CD14-positive monocyte (primary cell): ENCODE measurements around the gene TGM4. TPM values are rescaled to one million over a fixed set of nuclear protein-coding genes. Genes with fewer than 3 reads are reported as not detected.

Experiments
- DNase-seq, 3 donors: peaks; one replicate each; pipeline ENCODE4 v3.0.0-alpha.2; 2011 to 2022
- H2AFZ ChIP-seq: 2 replicates; pipeline ENCODE4 v1.6.0; 2012; ENCODE audit warnings: mild to moderate bottlenecking, low read depth, low read length, inconsistent platforms; ENCODE audit not compliant: insufficient read depth, poor library complexity, severe bottlenecking
- H3K27ac ChIP-seq, 2 donors: 1 replicate in 1 of 2; 2 replicates in 1 of 2; pipeline ENCODE4 v1.5.1; 2012 to 2013; ENCODE audit warnings: low read length in 2 of 2, control low read depth in 1 of 2, inconsistent platforms in 1 of 2, low read depth in 1 of 2, mild to moderate bottlenecking in 1 of 2
- H3K27me3 ChIP-seq, 2 donors: one replicate each; pipeline versions ENCODE4 v1.6.0 to v1.6.1; 2011 to 2013; ENCODE audit warnings: low read length in 2 of 2; ENCODE audit not compliant: control insufficient read depth in 2 of 2, insufficient read depth in 2 of 2
- H3K36me3 ChIP-seq, 2 donors: replicated peaks in 1 of 2; 1 replicate in 1 of 2; 2 replicates in 1 of 2; pipeline versions ENCODE4 v1.5.1 to v1.6.1; 2012 to 2013; ENCODE audit warnings: low read length in 2 of 2, control low read depth in 1 of 2, inconsistent platforms in 1 of 2, mild to moderate bottlenecking in 1 of 2; ENCODE audit not compliant: insufficient read depth in 2 of 2, control insufficient read depth in 1 of 2
- H3K4me1 ChIP-seq, 2 donors: 1 replicate in 1 of 2; 2 replicates in 1 of 2; pipeline versions ENCODE4 v1.5.1 to v1.6.1; 2012 to 2013; ENCODE audit warnings: low read length in 2 of 2, control low read depth in 1 of 2, inconsistent platforms in 1 of 2, mild to moderate bottlenecking in 1 of 2, moderate library complexity in 1 of 2; ENCODE audit not compliant: insufficient read depth in 2 of 2, control insufficient read depth in 1 of 2
- H3K4me2 ChIP-seq: replicated peaks from 2 replicates; pipeline ENCODE3; 2012; ENCODE audit warnings: low read length, moderate library complexity, mild to moderate bottlenecking; ENCODE audit not compliant: poor library complexity, severe bottlenecking; ENCODE audit errors: extremely low read depth
- H3K4me3 ChIP-seq, 3 experiments: fragments of 200-600 bp in 1 of 3; sonication (generic) in 1 of 3; replicated peaks in 1 of 3; 1 replicate in 2 of 3; 2 replicates in 1 of 3; pipeline ENCODE4 v1.5.1; 2011 to 2013; ENCODE audit warnings: low read length in 3 of 3, mild to moderate bottlenecking in 3 of 3, control low read depth in 2 of 3, low read depth in 2 of 3, inconsistent platforms in 1 of 3, moderate library complexity in 1 of 3
- H3K79me2 ChIP-seq: 2 replicates; pipeline ENCODE4 v1.6.0; 2012; ENCODE audit warnings: mild to moderate bottlenecking, control low read depth, inconsistent platforms, low read length, moderate library complexity; ENCODE audit not compliant: insufficient read depth
- H3K9ac ChIP-seq: 2 replicates; pipeline ENCODE4 v1.6.0; 2017; ENCODE audit warnings: low read length, mild to moderate bottlenecking; ENCODE audit not compliant: insufficient read depth, poor library complexity, severe bottlenecking
- H3K9me3 ChIP-seq, 2 donors: replicated peaks in 1 of 2; 1 replicate in 1 of 2; 2 replicates in 1 of 2; pipeline versions ENCODE4 v1.5.1 to v1.6.1; 2012 to 2013; ENCODE audit warnings: low read length in 2 of 2, control low read depth in 1 of 2; ENCODE audit not compliant: control insufficient read depth in 1 of 2, insufficient read depth in 1 of 2
- H4K20me1 ChIP-seq: 2 replicates; pipeline ENCODE4 v1.6.0; 2012; ENCODE audit warnings: mild to moderate bottlenecking, low read length, control low read depth, moderate library complexity; ENCODE audit not compliant: insufficient read depth
- H3K27ac Mint-ChIP-seq, 7 donors: one replicate each; pipeline ENCODE4 v1.8.0; 2020; ENCODE audit warnings: mild to moderate bottlenecking in 7 of 7, mixed read lengths in 7 of 7, moderate library complexity in 6 of 7, inconsistent platforms in 2 of 7
- H3K27me3 Mint-ChIP-seq, 3 donors: one replicate each; pipeline ENCODE4 v1.8.0; 2021 to 2022; ENCODE audit warnings: low read depth in 3 of 3, mild to moderate bottlenecking in 3 of 3, mixed read lengths in 3 of 3, moderate library complexity in 3 of 3, inconsistent platforms in 1 of 3
- H3K36me3 Mint-ChIP-seq, 2 donors: one replicate each; pipeline ENCODE4 v1.8.0; 2020; ENCODE audit warnings: mixed read lengths in 2 of 2, inconsistent platforms in 1 of 2, mild to moderate bottlenecking in 1 of 2
- H3K4me1 Mint-ChIP-seq: one replicate; pipeline ENCODE4 v1.8.0; 2020; ENCODE audit warnings: mild to moderate bottlenecking, mixed read lengths
- H3K4me3 Mint-ChIP-seq, 2 donors: one replicate each; pipeline ENCODE4 v1.8.0; 2020; ENCODE audit warnings: mild to moderate bottlenecking in 2 of 2, mixed read lengths in 2 of 2, moderate library complexity in 1 of 2
- H3K9me3 Mint-ChIP-seq, 7 donors: one replicate each; pipeline ENCODE4 v1.8.0; 2020 to 2022; ENCODE audit warnings: mixed read lengths in 7 of 7, mild to moderate bottlenecking in 6 of 7, moderate library complexity in 6 of 7, inconsistent platforms in 2 of 7
- WGBS: methylation state at CpG from one replicate; pipeline ENCODE4 v1.1.5; 2013; ENCODE audit warnings: missing lambda C conversion rate; ENCODE audit not compliant: insufficient coverage; 5-methylcytosine and 5-hydroxymethylcytosine counted together
- intact Hi-C, 2 donors: fragments of 100-400 bp; cut with micrococcal nuclease; formaldehyde crosslinking; loops; one replicate each; pipeline versions ENCODE4 v1.15.0 to v1.15.1; 2023
- polyA plus RNA-seq, 3 donors: library from polyadenylated mRNA; depleted of rRNA in 1 of 3; unstranded in 2 of 3; stranded (reverse) in 1 of 3; fragments of 300-500 nt in 2 of 3; fragments of >200 nt in 1 of 3; fragmentation: Illumina TruSeq in 2 of 3; gene quantifications; 1 replicate in 2 of 3; 2 replicates in 1 of 3; pipeline ENCODE4 v1.2.3, GENCODE V29; 2012 to 2021
- TF ChIP-seq, protein P1 (sequence below): fragments of 200-600 bp; IDR thresholded peaks from one replicate; pipeline ENCODE4 v1.8.0; 2022; ENCODE audit warnings: antibody characterized with exemption, mild to moderate bottlenecking

TGM4 gene
- polyA plus RNA-seq, 3 donors = 0.04 TPM; not detected in 2

DNA sequence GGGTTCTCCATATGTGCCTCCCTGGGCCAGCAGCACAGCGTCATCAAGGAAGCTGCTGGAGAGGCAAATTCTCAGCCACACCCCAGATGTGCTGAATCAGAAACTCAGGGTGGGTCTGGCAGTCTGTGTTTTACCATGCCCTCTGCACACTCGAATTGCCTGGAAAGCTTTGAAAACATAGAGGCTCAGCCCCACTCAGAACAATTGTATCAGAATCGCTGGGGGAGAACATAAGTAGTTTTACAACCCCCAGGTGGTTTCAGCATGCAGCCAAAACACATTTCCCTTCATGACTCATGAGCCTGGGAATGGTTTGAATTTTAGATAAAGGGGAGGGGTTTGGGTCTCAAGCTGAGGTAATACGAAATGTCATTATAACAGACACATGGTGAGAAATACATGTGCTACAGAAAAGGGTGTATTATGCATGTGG, 9.6 kb downstream of the TGM4 start:
- H3K4me3 Mint-ChIP-seq = no peak overlapping the region
- no peaks in the 10 kb centered on the region for H3K9me3 ChIP-seq
- TF ChIP-seq, protein P1, sequence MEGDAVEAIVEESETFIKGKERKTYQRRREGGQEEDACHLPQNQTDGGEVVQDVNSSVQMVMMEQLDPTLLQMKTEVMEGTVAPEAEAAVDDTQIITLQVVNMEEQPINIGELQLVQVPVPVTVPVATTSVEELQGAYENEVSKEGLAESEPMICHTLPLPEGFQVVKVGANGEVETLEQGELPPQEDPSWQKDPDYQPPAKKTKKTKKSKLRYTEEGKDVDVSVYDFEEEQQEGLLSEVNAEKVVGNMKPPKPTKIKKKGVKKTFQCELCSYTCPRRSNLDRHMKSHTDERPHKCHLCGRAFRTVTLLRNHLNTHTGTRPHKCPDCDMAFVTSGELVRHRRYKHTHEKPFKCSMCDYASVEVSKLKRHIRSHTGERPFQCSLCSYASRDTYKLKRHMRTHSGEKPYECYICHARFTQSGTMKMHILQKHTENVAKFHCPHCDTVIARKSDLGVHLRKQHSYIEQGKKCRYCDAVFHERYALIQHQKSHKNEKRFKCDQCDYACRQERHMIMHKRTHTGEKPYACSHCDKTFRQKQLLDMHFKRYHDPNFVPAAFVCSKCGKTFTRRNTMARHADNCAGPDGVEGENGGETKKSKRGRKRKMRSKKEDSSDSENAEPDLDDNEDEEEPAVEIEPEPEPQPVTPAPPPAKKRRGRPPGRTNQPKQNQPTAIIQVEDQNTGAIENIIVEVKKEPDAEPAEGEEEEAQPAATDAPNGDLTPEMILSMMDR = no peak
- H3K27me3 Mint-ChIP-seq = peaks cover 2 to 7% (median 6%) of the 10 kb centered on the region in 3 donors
- H3K4me1 ChIP-seq = no peaks in the 10 kb centered on the region
- no peak overlapping the region for H3K27ac ChIP-seq
- H3K4me3 ChIP-seq = no peak overlapping the region
- no peak overlapping the region for H3K9ac ChIP-seq
- no peaks in the 10 kb centered on the region for H3K36me3 ChIP-seq
- no peaks in the 10 kb centered on the region for H3K27me3 ChIP-seq
- no peaks in the 10 kb centered on the region for H3K36me3 Mint-ChIP-seq
- no peak overlapping the region for H3K4me2 ChIP-seq
- peaks cover 0 to 13% (median 4%) of the 10 kb centered on the region in 7 donors for H3K9me3 Mint-ChIP-seq
- WGBS = 76% methylated on average over 2 of the region's 4 CpGs
- no peaks in the 10 kb centered on the region for H4K20me1 ChIP-seq
- H3K4me1 Mint-ChIP-seq = no peaks in the 10 kb centered on the region
- no peak overlapping the region for H2AFZ ChIP-seq
- intact Hi-C loops = no loop called here
- H3K27ac Mint-ChIP-seq = no peak overlapping the region
- no peaks in the 10 kb centered on the region for H3K79me2 ChIP-seq
- no peak for DNase-seq

DNA sequence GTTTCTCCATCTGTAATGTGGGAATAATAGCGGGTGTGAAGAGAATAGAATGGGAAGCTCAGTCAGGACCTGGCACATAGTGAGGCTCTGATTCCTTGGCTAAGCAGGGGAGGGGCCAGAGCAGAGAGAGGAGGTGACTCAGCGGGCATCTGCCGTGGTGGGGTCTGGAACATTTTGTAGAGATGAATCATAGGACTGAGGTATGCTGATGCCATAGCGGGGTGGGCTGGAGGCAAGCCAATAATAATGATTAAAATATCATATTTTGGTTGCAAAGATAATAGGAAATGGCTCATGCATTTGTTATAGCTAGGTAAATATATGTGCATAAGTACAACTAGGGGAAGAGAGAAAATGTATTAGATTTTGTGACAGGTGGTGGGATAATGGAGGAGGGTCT, 11.2 kb downstream of the TGM4 start:
- H3K36me3 Mint-ChIP-seq = no peaks in the 10 kb centered on the region
- intact Hi-C loops = no loop called here
- Histone ChIP-seq H3K4me1 (no peaks in the 10 kb centered on the region), H4K20me1 (no peaks in the 10 kb centered on the region), H3K4me3 (no peak overlapping the region), H3K4me2 (no peak overlapping the region), H3K36me3 (no peaks in the 10 kb centered on the region), H3K79me2 (no peaks in the 10 kb centered on the region), H3K27me3 (no peaks in the 10 kb centered on the region), H3K27ac (no peak overlapping the region), H3K9ac (no peak overlapping the region), H3K9me3 (no peaks in the 10 kb centered on the region), H2AFZ (no peak overlapping the region)
- peak overlapping the region in 1 of 7 donors; percentile 2 for H3K27ac Mint-ChIP-seq
- TF ChIP-seq, protein P1 = no peak
- peaks cover under 1% of the 10 kb centered on the region for H3K4me1 Mint-ChIP-seq
- H3K9me3 Mint-ChIP-seq = peaks cover 0 to 13% (median 4%) of the 10 kb centered on the region in 7 donors
- no peak overlapping the region for H3K4me3 Mint-ChIP-seq
- 57% methylated on average over 3 of the region's 4 CpGs for WGBS
- peaks cover 3 to 5% (median 3%) of the 10 kb centered on the region in 3 donors for H3K27me3 Mint-ChIP-seq
- no peak for DNase-seq
